Embryonic facial prominence (tissue), 1 donor: ENCODE data around the gene MAGEE2.
"Not testable (repeated sequence)": the region's sequence is repeated elsewhere in the genome, so short reads cannot be mapped to it uniquely, and the experiment has no call there.

Experiments used
- DNase-seq: peaks from one replicate; pipeline ENCODE4 v3.0.0-alpha.2; 2016; ENCODE audit errors: extremely low spot score

The MAGEE2 gene

GRCh38 chrX:75784680-75785491 is at the start of gene MAGEE2:
Gene MAGEE2, minus strand, starts transcription at chrX:75785254. Its CDS starts 203 bp downstream, at chrX:75785051.
- DNase-seq: no peak

GRCh38 chrX:75786290-75786689 is 1.2 kb upstream of the MAGEE2 start:
- DNase-seq: no peak

GRCh38 chrX:75781611-75782010 is 3.4 kb downstream of the MAGEE2 start:
- DNase-seq: no peak

- DNase-seq: not testable (repeated sequence)
Measured at GRCh38 chrX:75768063-75768462, 17.0 kb downstream of the MAGEE2 start.

- DNase-seq: no peak
Measured at GRCh38 chrX:75748431-75748830, 36.6 kb downstream of the MAGEE2 start.

- DNase-seq: no peak
Measured at GRCh38 chrX:75746891-75747639, 38.0 kb downstream of the MAGEE2 start.
